Activated T-cell treated with anti-CD3 and anti-CD28 coated beads for 4 hours (primary cell): Measurements from ENCODE around the gene ZNF32.

Experiments
- DNase-seq: peaks from one replicate; pipeline ENCODE4 v3.0.0-alpha.2; 2020

Gene ZNF32, protein sequence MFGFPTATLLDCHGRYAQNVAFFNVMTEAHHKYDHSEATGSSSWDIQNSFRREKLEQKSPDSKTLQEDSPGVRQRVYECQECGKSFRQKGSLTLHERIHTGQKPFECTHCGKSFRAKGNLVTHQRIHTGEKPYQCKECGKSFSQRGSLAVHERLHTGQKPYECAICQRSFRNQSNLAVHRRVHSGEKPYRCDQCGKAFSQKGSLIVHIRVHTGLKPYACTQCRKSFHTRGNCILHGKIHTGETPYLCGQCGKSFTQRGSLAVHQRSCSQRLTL

DNA sequence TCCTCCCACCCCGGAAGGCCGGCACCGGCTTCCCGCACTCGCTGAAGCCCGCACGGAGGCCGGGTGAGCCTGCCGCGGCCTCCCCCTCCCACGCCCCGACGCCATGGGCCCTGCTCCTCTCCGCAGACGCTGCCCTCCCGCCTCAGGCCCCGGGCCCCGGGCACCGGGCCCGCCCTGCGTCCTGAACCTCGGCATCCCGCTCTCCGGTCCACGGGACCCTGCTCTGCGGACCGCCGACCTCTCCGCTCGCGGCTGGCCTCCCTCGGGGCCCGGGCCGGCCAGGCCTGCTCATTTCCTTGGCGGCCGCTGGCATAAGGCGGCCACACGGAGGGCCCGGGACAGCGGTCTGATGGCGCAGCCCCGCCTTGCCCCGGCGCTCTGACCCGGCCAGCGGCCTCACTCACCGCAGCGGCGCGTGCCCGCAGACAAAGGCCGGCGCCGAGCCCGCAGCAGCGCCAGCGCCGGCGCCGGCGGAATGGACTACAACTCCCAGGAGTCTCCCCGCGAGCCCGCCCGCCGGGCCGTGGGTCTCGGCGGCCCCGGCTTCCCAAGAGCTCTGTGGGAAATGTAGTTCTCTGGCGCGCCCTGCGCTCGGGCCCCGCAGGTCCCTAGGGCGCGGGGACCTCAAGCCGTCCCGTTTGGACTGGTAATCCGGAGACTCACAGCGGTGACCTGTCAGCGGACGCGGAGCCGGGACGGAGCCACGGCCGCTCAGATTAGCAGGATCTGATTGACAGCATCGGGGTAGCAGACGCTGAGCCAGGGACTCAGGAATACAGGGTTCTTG, at the start of gene ZNF32:
ZNF32 (minus strand) TSS at position 484 of the 787 bp plus-strand sequence. CDS start 2,748 bp downstream, outside the sequence.
- peak; percentile 60 for DNase-seq

- no peak for DNase-seq
Observed at GRCh38 chr10:43698156-43698555, 49.5 kb upstream of the ZNF32 start.

- no peak for DNase-seq
Observed at GRCh38 chr10:43696909-43697483, 48.3 kb upstream of the ZNF32 start.

GRCh38 chr10:43695730-43696129, 47.0 kb upstream of the ZNF32 start:
- DNase-seq: no peak

GRCh38 chr10:43695321-43695720, 46.6 kb upstream of the ZNF32 start:
- DNase-seq: no peak

- no peak for DNase-seq
Observed at GRCh38 chr10:43694526-43694925, 45.8 kb upstream of the ZNF32 start.

DNA sequence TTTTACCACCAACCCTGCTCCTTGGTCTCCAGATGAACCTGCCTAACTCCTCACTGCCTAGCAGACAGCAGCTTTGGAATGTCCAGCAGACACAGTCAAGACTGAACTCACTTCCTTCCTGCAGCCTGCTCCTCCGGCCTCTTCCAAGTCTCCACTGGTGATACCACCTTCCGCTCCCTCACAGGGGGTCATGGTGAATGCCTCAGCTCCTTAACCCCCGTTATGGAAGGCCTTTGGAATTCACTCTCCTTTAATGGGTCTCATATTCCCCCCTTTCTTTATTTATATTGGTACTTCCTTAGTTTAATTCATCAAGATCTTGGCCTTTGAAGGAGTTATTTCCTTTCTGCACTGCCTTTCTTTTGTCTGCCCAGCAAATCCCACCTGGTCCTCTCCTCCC, 44.9 kb upstream of the ZNF32 start:
- no peak for DNase-seq

GRCh38 chr10:43692051-43692825, 43.6 kb upstream of the ZNF32 start:
- DNase-seq: no peak

- no peak for DNase-seq
Observed at GRCh38 chr10:43691485-43691884, 42.8 kb upstream of the ZNF32 start.

DNA sequence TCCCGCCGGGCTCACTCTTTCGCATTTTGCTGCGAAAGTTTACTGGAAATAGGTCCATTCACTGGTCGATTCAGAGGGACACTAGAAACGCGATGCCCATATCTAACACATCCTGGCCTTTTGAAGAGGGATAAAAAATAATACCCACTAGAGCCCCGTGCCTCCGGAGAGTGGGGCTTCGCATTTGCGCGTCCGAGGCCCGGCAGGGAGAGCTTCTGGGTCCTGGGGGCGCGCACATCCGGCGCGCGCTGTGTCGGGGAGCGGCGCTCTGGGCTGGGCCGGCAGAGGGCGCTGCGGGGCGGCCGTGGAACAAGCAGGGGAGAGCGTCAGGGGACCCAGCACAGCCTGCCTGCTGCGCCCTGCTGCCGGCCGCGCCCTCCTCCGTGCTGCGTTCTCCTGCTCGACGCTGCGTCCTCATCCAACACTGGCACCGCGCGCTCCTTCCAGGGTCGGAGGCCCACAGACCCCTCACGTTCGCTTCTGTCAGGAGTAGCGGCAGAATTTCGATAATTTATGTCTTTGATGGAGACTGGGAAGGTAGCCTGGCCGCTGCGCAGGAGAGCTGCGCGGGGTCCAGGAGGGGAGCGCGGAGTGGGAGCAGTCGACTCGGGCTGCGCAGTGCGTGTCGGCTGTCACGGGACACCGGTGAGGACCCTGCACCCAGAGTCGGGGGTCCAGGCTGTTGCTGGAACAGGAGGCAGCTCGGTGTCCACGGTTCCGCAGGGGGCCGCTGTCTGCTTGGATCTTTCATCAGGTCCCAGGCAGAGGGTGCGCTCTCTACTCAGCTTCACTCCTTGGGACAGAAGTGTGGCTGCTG, 41.5 kb upstream of the ZNF32 start:
- peak; percentile 80 for DNase-seq

DNA sequence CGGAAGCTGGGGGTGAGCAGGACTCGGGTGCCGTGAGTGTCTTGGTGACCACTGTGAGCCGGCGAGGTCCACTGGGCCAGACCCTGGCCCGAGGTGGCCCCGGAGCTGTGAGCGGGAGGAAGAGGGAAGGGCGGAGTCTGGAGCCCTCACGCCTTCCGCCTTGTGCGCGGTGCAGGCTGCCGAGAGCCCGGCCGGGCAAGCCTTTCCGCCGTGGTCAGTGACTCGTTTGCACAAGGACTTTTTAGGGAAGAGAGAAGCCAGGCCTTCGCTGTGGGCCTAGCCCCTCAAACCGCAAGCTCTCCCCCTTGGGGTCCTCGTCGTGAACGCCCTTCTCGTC, 40.9 kb upstream of the ZNF32 start:
- DNase-seq: peak; percentile 14

- no peak for DNase-seq
Observed at GRCh38 chr10:43689007-43689491, 40.4 kb upstream of the ZNF32 start.

DNA sequence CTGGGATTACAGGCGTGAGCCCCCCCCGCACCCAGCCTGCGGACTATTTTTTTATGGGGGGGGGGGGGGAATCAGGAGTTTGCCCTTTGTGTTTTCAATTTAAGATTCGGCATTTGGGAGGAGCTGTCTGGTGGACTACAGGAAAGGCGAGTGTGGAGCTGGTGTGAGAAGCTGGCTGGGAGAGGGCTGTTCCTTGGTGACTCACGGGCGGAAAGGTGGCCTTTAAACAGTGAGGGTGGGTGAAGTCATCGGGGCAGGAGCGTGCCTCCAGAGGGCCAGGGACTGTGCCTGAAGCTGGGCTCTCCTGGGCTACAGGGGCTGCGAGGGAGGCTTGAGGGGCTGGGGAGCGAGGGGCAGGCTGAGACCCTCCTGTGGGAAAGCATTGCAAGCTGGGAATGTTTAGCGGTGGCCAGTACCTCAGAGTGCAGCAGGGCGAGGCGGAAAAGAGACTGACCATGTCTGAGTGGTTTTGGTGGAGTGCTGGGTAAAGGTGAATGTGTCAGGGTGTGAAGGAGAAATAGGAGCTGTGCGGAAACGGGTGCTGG, 39.7 kb upstream of the ZNF32 start:
- DNase-seq: no peak

GRCh38 chr10:43687373-43687772, 38.7 kb upstream of the ZNF32 start:
- no peak for DNase-seq

GRCh38 chr10:43686414-43686813, 37.7 kb upstream of the ZNF32 start:
- DNase-seq: no peak

DNA sequence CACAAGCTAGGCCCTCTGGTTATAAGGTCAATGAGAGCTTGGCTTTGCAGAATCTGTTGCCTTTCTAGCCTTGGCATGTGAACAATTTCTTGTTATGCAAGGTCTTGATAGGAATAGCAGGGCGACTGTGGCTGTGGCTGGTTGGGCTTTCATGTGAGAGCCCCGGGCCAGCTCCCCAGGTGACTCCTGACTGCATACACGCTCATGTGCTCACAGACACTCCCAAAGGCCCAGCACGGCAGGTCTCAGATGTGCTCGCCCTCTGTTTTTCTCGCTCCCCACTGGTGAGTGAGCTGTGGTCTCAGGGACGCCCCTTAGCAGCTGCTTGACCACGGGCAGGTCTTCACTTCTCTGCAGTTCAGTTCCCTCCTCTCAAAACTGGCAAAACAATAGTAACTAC, 37.1 kb upstream of the ZNF32 start:
- no peak for DNase-seq

DNA sequence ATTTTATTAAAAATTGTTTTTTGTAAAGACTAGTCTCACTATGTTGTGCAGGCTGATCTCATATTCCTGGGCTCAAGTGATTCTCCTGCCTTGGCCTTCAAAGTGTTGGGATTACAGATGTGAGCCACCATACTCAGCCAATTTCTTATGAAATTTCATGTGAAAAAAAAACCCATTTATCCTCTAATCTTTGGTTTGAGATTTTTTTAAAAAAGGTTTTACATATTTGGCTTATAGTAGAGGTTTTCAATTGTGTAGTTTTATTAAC, 35.5 kb upstream of the ZNF32 start:
- DNase-seq: no peak

GRCh38 chr10:43683451-43684291, 35.0 kb upstream of the ZNF32 start:
- DNase-seq: no peak

DNA sequence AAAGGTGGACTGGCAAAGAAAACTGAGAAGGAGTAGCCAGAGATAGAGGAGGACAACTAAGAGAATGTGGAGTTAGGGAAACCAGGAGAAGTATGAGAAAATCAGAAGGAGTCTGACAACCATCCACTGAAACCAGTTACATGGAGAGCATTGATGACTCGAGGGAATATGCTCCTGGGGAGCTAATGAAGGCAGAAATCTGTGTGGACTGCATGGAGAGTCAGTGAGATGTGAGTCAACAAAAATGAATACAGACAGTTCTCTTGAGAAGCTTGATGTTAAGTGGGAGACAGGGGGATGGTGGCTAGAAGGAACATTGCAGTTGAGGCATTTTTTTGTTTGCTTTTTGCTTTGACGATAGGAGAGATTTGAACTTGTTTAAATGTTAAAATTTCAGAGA, 34.3 kb upstream of the ZNF32 start:
- DNase-seq: no peak

DNA sequence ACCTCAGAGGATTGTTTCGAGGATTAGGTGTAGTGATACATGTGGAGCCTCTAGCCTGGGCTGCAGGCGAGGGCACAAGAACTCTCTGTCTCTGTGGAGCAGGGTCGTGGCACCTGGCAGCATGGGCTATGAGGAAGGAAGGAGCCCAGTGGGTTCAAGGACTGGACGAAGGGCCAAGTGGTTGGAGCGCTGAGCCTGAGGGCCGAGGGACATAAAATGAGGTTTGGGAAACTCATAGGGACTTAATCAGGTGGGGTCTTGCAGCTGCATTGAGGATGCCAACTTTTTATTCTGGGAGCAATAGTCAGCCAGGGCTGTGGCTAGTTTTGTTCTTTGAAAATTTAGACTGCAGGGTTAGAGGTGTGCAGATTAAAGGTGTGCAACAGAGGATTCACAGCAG, 33.0 kb upstream of the ZNF32 start:
- DNase-seq: no peak

DNA sequence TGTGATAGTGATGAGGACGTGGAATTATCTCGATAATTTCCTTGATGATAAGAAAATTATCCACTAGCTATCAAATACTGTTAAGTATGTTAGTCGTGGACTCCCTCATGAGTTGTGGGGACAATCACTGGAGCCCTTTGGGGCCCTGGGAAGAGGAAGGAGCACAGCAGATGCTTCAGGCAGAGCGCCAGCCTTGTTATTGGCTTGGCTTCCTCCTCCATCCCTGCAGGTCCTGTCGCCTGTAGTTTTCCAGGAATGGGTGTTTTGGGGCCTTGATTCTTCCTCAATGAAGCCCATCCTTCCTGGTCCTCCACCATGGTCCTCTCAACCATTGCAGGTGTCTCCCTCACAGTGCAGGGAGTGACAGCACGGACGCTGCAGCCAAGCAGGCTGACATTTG, 32.5 kb upstream of the ZNF32 start:
- DNase-seq: no peak
